ENCODE results near the gene C19orf81.
A peak's percentile ranks its signal among the peaks of the same experiment; 100 is the strongest.

Gene C19orf81

GRCh38 chr19:50677636-50678035 is 28.4 kb downstream of the C19orf81 start:
- no peak for DNase-seq (ENCODE audit: low read depth)
- no peak for TF ChIP-seq MYC (IDR thresholded peaks at IDR 0.05; ENCODE audit: low read depth, low read length)
- no peak for TF ChIP-seq MAX (IDR thresholded peaks at IDR 0.05; ENCODE audit: low read depth, low read length)
- no peak for TF ChIP-seq POLR2A (IDR thresholded peaks at IDR 0.05; ENCODE audit: extremely low read depth, insufficient read length)
- no peak for TF ChIP-seq CTCF (IDR thresholded peaks at IDR 0.05; ENCODE audit: low read depth, low read length)
- H3K4me3 ChIP-seq (ENCODE audit: low read depth, low read length), result no peak overlapping the region

GRCh38 chr19:50678323-50678722 is 29.1 kb downstream of the C19orf81 start:
- no peak for DNase-seq (ENCODE audit: low read depth)
- TF ChIP-seq POLR2A (IDR thresholded peaks at IDR 0.05; ENCODE audit: extremely low read depth, insufficient read length), result no peak
- H3K4me3 ChIP-seq (ENCODE audit: low read depth, low read length), result no peak overlapping the region

GRCh38 chr19:50679177-50680125 is 30.2 kb downstream of the C19orf81 start:
- TF ChIP-seq POLR2A (IDR thresholded peaks at IDR 0.05; ENCODE audit: extremely low read depth, insufficient read length), result no peak
- no peak for TF ChIP-seq CTCF (IDR thresholded peaks at IDR 0.05; ENCODE audit: low read depth, low read length)
- TF ChIP-seq MYC (IDR thresholded peaks at IDR 0.05; ENCODE audit: low read depth, low read length), result no peak
- TF ChIP-seq MAX (IDR thresholded peaks at IDR 0.05; ENCODE audit: low read depth, low read length), result no peak
- peak; percentile 31 for DNase-seq (ENCODE audit: low read depth)
- H3K4me3 ChIP-seq (ENCODE audit: low read depth, low read length), result no peak overlapping the region

GRCh38 chr19:50686310-50687032 is 37.2 kb downstream of the C19orf81 start:
- TF ChIP-seq MAX (IDR thresholded peaks at IDR 0.05; ENCODE audit: low read depth, low read length), result no peak
- TF ChIP-seq CTCF (IDR thresholded peaks at IDR 0.05; ENCODE audit: low read depth, low read length), result no peak
- TF ChIP-seq POLR2A (IDR thresholded peaks at IDR 0.05; ENCODE audit: extremely low read depth, insufficient read length), result no peak
- no peak for TF ChIP-seq MYC (IDR thresholded peaks at IDR 0.05; ENCODE audit: low read depth, low read length)
- DNase-seq (ENCODE audit: low read depth), result no peak
- H3K4me3 ChIP-seq (ENCODE audit: low read depth, low read length), result no peak overlapping the region

GRCh38 chr19:50688766-50689165 is 39.5 kb downstream of the C19orf81 start:
- TF ChIP-seq CTCF (IDR thresholded peaks at IDR 0.05; ENCODE audit: low read depth, low read length) (no peak), MAX (IDR thresholded peaks at IDR 0.05; ENCODE audit: low read depth, low read length) (no peak), MYC (IDR thresholded peaks at IDR 0.05; ENCODE audit: low read depth, low read length) (no peak), POLR2A (IDR thresholded peaks at IDR 0.05; ENCODE audit: extremely low read depth, insufficient read length) (no peak)
- no peak for DNase-seq (ENCODE audit: low read depth)
- no peak overlapping the region for H3K4me3 ChIP-seq (ENCODE audit: low read depth, low read length)

- DNase-seq (ENCODE audit: low read depth), result no peak
- no peak for TF ChIP-seq CTCF (IDR thresholded peaks at IDR 0.05; ENCODE audit: low read depth, low read length)
- TF ChIP-seq MAX (IDR thresholded peaks at IDR 0.05; ENCODE audit: low read depth, low read length), result no peak
- TF ChIP-seq POLR2A (IDR thresholded peaks at IDR 0.05; ENCODE audit: extremely low read depth, insufficient read length), result no peak
- no peak for TF ChIP-seq MYC (IDR thresholded peaks at IDR 0.05; ENCODE audit: low read depth, low read length)
- no peak overlapping the region for H3K4me3 ChIP-seq (ENCODE audit: low read depth, low read length)
Measured at GRCh38 chr19:50690439-50690838, 41.2 kb downstream of the C19orf81 start.

Measured in NB4 (cell line).